BLaER1 (cell line): ENCODE results near the gene ITPRIPL2.
A peak's percentile ranks its signal among the peaks of the same experiment; 100 is the strongest.

Source experiments
- H3K27ac ChIP-seq: shearing (Covaris generic); formaldehyde crosslinking; 2 replicates; pipeline ENCODE4 v1.8.1; 2022
- H3K27me3 ChIP-seq: shearing (Covaris generic); formaldehyde crosslinking; 2 replicates; pipeline ENCODE4 v1.8.1; 2022
- H3K36me3 ChIP-seq: shearing (Covaris generic); formaldehyde crosslinking; 2 replicates; pipeline ENCODE4 v1.8.1; 2022
- H3K4me1 ChIP-seq: shearing (Covaris generic); formaldehyde crosslinking; 2 replicates; pipeline ENCODE4 v1.8.1; 2022
- H3K4me2 ChIP-seq: shearing (Covaris generic); formaldehyde crosslinking; 2 replicates; pipeline ENCODE4 v1.8.1; 2022
- H3K4me3 ChIP-seq: shearing (Covaris generic); formaldehyde crosslinking; 2 replicates; pipeline ENCODE4 v1.8.1; 2022
- H3K9ac ChIP-seq: shearing (Covaris generic); formaldehyde crosslinking; 2 replicates; pipeline ENCODE4 v1.8.1; 2022
- H3K9me3 ChIP-seq: shearing (Covaris generic); formaldehyde crosslinking; 2 replicates; pipeline ENCODE4 v1.8.1; 2022
- H4K20me1 ChIP-seq: shearing (Covaris generic); formaldehyde crosslinking; 2 replicates; pipeline ENCODE4 v1.8.1; 2022
- Cebpa-rat ChIP-seq: shearing (Covaris generic); IDR thresholded peaks from 2 replicates; pipeline ENCODE4 v1.8.1; 2022

Gene ITPRIPL2

DNA sequence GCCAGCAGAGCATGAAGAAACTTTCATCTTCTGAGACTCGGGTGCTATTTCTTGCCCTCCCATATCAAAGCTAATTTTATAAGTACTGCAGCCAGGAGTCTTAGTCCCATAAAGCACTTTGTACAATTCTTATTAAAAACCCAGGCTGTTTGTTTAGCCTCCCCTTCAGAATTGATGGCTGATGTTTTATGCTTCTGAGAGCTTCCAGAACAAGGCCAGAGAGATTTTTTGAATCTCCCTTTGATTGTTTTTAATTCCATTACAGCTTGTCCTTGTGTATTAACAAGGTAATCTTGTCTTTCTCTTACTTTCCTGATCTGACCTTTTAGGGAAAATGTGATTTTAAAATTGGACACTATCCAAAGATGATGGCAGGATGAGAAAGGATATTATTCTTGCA lies 30.1 kb upstream of the ITPRIPL2 start:
- H3K27ac ChIP-seq: no peak overlapping the region
- no peak for TF ChIP-seq Cebpa-rat
- H3K4me3 ChIP-seq: no peak overlapping the region
- peaks cover 9% of the 10 kb centered on the region; the same call in 1 of the 2 replicates for H3K9me3 ChIP-seq
- H4K20me1 ChIP-seq: no peaks in the 10 kb centered on the region
- peaks cover 21% of the 10 kb centered on the region for H3K36me3 ChIP-seq
- peak overlapping the region; percentile 39 for H3K4me2 ChIP-seq
- H3K9ac ChIP-seq: no peak overlapping the region
- peaks cover 6% of the 10 kb centered on the region; the same call in 1 of the 2 replicates for H3K27me3 ChIP-seq
- peaks cover 28% of the 10 kb centered on the region for H3K4me1 ChIP-seq

DNA sequence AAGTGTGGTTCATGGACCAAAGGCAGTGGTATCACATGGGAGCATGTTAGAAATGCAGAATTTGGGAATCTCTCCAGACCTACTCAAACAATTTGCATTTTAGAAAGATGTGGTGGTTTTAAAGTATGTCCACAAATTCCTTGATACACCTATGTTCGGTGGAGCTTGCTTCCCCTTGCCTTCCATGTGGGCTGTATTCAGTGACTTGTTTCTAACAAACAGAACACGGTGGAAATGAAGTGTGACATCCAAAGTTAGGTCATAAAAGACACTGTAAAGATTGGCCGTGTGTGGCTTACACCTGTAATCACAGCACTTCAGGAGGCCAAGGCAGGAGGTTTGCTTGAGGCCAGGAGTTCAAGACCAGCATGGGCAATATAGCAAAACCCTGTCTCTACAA lies 29.6 kb upstream of the ITPRIPL2 start:
- H3K27me3 ChIP-seq: peaks cover 6% of the 10 kb centered on the region; the same call in 1 of the 2 replicates
- no peak overlapping the region for H3K4me3 ChIP-seq
- TF ChIP-seq Cebpa-rat: no peak
- peak overlapping the region; percentile 39 for H3K4me2 ChIP-seq
- H4K20me1 ChIP-seq: no peaks in the 10 kb centered on the region
- H3K9me3 ChIP-seq: peaks cover 9% of the 10 kb centered on the region; the same call in 1 of the 2 replicates
- no peak overlapping the region for H3K9ac ChIP-seq
- peaks cover 17% of the 10 kb centered on the region for H3K36me3 ChIP-seq
- no peak overlapping the region for H3K27ac ChIP-seq
- H3K4me1 ChIP-seq: peaks cover 28% of the 10 kb centered on the region

DNA sequence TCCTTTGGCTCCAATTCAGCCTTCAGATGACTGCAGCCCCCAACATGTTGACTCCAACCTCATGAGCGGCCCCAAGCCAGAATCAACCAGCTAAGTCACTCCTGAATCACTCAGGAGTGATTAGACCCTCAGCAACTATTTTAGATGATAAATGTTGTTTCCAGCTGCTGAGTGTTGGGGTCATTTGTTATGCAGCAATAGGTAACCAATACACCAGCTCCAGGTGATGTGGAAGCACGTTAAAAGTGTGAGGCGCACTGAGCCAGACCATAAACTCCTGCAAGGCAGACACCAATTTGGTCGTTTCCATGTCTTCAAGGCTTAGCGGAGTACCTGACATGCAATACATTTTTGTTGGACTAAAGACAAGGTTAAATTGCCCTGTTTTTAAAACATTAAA lies 28.9 kb upstream of the ITPRIPL2 start:
- no peak for TF ChIP-seq Cebpa-rat
- no peak overlapping the region for H3K9ac ChIP-seq
- H3K27ac ChIP-seq: no peak overlapping the region
- peaks cover 6% of the 10 kb centered on the region; the same call in 1 of the 2 replicates for H3K27me3 ChIP-seq
- peaks cover 11% of the 10 kb centered on the region for H3K36me3 ChIP-seq
- no peak overlapping the region for H3K4me3 ChIP-seq
- peaks cover 9% of the 10 kb centered on the region; the same call in 1 of the 2 replicates for H3K9me3 ChIP-seq
- H3K4me2 ChIP-seq: no peak overlapping the region
- peaks cover 28% of the 10 kb centered on the region for H3K4me1 ChIP-seq
- H4K20me1 ChIP-seq: no peaks in the 10 kb centered on the region

DNA sequence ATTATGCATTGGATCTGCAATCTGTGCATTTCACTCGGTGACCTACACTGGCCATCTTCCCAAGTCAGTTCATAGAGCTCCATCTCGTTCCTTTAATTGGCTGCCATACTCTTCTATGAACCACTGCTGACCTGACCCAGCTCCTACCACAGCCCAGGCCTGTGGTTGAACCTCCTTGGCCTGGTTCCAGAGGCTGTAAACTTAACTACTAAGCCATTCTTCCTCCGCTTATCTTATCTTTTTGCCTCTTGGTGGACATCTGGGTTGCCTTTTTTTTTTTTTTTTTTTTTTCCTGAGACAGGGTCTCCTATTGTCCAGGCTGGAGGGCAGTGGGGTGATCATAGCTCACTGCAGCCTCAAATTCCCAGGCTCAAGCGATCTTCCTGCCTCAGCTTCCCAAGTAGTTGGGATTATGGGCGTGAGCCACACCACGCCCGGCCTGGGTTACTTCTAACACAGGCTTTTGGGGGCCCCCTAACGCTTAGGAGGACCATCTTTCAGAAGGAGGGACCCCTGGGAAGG lies 28.0 kb upstream of the ITPRIPL2 start:
- no peak overlapping the region for H3K4me3 ChIP-seq
- peak overlapping the region; percentile 19; the same call in 1 of the 2 replicates for H3K9ac ChIP-seq
- H3K27me3 ChIP-seq: peaks cover 6% of the 10 kb centered on the region; the same call in 1 of the 2 replicates
- peaks cover 10% of the 10 kb centered on the region for H3K36me3 ChIP-seq
- no peak overlapping the region for H3K27ac ChIP-seq
- TF ChIP-seq Cebpa-rat: no peak
- no peaks in the 10 kb centered on the region for H4K20me1 ChIP-seq
- H3K4me1 ChIP-seq: peaks cover 28% of the 10 kb centered on the region
- peaks cover 7% of the 10 kb centered on the region for H3K9me3 ChIP-seq
- H3K4me2 ChIP-seq: peak overlapping the region; percentile 84

DNA sequence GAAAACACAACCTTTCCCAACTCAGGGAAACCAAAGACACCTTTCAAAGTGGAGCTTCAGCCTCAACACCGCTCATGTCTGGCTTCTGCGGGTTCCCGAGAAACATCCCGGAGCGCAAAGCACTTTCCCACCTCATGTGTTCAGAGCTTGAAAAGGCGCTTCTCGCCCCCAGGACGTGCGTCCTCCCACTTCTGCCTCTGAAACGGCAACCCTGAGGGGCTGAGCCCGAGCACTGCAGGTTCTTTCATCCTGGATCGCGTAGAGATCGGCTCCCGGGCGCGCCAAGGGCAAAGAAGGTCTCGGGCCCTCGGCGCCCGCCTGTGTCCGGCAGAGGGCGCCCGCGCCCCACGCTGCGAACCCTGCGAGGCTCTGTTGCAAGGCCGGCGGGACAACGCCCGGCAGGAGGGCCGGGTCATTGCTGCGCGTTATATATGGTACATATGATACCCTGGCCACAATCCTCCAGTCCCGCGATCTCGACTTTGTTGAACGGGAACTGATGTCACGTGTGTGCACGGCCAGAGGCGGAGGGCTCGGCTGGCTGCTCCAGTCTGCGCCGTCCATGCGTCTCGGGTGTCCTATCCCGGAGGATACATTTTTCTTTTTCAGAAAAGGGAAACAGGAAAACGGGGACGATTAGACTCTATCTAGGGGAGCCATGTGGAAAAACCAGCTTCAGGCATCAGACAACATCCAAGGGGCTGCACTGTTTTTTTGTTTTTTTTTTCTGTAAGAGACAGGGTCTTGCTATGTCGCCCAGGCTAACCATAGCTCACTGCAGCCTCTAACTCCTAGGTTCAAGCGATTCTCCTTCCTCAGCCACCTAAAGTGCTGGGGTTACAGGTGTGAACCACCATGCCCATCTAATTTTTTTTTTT lies 27.2 kb upstream of the ITPRIPL2 start:
- peak overlapping the region; percentile 44; the same call in 1 of the 2 replicates for H3K4me3 ChIP-seq
- no peak for TF ChIP-seq Cebpa-rat
- H3K36me3 ChIP-seq: peaks cover 1% of the 10 kb centered on the region; the same call in 1 of the 2 replicates
- H3K4me2 ChIP-seq: peak overlapping the region; percentile 84
- H4K20me1 ChIP-seq: no peaks in the 10 kb centered on the region
- H3K27me3 ChIP-seq: peaks cover 6% of the 10 kb centered on the region; the same call in 1 of the 2 replicates
- H3K27ac ChIP-seq: no peak overlapping the region
- peaks cover 2% of the 10 kb centered on the region for H3K9me3 ChIP-seq
- H3K4me1 ChIP-seq: peaks cover 28% of the 10 kb centered on the region
- H3K9ac ChIP-seq: peak overlapping the region; percentile 19; the same call in 1 of the 2 replicates

DNA sequence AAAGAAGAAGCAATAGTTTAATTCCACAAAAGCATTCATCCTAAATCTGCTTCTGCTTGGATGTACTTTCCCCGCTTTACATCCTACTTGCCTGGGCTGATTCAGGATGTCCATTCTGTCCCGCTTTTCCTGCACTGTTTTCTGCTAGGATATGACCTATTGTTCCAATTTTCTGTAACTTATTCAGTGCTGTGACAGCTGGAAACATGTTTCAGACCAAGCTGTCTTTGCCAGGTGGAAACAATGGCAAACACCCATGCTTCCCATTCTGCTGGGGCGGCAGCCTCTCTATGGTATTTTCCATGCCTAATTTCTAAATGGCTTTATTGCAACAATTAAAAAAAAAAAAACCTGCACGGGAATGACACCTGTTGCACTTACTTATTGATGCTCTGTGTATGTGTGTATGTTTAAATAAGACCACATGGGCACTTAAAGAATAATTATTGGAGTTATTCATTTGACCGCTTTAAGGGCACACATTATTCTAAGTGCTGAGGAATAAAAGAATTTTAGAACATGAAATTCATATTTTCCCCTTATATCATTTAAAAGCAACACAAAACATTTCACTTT lies 25.3 kb upstream of the ITPRIPL2 start:
- no peak overlapping the region for H3K4me3 ChIP-seq
- H3K36me3 ChIP-seq: no peaks in the 10 kb centered on the region
- peaks cover 24% of the 10 kb centered on the region for H3K4me1 ChIP-seq
- TF ChIP-seq Cebpa-rat: no peak
- no peaks in the 10 kb centered on the region for H4K20me1 ChIP-seq
- H3K27me3 ChIP-seq: peaks cover 6% of the 10 kb centered on the region; the same call in 1 of the 2 replicates
- no peak overlapping the region for H3K4me2 ChIP-seq
- H3K9me3 ChIP-seq: peaks cover 6% of the 10 kb centered on the region
- H3K27ac ChIP-seq: no peak overlapping the region
- H3K9ac ChIP-seq: no peak overlapping the region

DNA sequence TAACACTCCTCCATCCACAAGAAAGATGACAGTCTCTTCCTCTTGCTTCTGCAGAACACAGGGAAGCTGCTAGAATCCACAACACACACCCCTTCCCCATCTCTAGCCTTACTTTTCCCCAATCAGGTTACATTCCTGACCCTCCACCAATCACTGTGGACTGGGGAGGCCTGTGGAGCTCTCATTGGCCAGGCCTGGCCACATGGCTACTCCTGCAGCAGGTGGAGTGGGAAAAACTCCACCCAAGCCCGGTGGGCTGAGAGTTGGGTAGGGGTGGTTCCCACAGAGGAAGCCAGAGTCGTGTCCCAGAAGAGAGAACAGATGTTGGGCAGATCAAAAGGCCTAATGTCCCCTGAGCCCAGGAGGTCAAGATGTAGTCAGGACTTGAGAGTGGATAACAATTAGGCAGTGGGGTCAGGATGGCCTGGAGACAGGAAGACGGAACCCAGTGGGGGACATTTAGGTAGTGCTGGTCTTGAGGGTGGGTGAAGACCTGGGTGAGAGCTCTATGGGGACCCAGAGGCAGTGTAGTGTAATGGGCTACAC lies 24.3 kb upstream of the ITPRIPL2 start:
- Histone ChIP-seq H3K27me3 (peaks cover 6% of the 10 kb centered on the region; the same call in 1 of the 2 replicates), H3K9ac (no peak overlapping the region), H3K9me3 (peaks cover 6% of the 10 kb centered on the region), H3K4me3 (no peak overlapping the region), H3K36me3 (no peaks in the 10 kb centered on the region), H3K4me1 (peaks cover 13% of the 10 kb centered on the region), H3K4me2 (no peak overlapping the region), H4K20me1 (no peaks in the 10 kb centered on the region), H3K27ac (no peak overlapping the region)
- TF ChIP-seq Cebpa-rat: no peak

DNA sequence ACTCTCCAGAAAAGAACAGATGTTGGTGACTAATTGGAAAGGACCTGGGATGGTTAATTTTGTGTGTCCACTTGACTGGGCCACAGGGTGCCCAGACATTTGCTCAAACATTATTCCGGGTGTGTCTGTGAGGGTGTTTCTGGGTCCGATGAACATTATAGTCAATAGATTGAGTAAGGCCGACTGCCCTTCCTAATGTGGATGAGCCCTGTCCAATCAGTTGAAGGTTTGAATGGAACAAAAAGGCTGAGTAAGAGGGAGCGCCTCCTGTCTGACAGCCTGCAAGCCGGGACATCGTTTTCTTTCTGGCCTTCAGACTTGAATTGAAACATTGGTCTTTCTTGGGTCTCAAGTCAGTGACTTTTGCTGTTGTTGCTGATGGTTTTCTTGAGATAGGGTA lies 22.8 kb upstream of the ITPRIPL2 start:
- TF ChIP-seq Cebpa-rat: no peak
- H3K27ac ChIP-seq: no peak overlapping the region
- H3K9ac ChIP-seq: no peak overlapping the region
- no peaks in the 10 kb centered on the region for H3K36me3 ChIP-seq
- H3K4me3 ChIP-seq: no peak overlapping the region
- H3K4me2 ChIP-seq: no peak overlapping the region
- H3K4me1 ChIP-seq: peaks cover 5% of the 10 kb centered on the region
- peaks cover 4% of the 10 kb centered on the region; the same call in 1 of the 2 replicates for H3K27me3 ChIP-seq
- no peaks in the 10 kb centered on the region for H4K20me1 ChIP-seq
- peaks cover 6% of the 10 kb centered on the region for H3K9me3 ChIP-seq

DNA sequence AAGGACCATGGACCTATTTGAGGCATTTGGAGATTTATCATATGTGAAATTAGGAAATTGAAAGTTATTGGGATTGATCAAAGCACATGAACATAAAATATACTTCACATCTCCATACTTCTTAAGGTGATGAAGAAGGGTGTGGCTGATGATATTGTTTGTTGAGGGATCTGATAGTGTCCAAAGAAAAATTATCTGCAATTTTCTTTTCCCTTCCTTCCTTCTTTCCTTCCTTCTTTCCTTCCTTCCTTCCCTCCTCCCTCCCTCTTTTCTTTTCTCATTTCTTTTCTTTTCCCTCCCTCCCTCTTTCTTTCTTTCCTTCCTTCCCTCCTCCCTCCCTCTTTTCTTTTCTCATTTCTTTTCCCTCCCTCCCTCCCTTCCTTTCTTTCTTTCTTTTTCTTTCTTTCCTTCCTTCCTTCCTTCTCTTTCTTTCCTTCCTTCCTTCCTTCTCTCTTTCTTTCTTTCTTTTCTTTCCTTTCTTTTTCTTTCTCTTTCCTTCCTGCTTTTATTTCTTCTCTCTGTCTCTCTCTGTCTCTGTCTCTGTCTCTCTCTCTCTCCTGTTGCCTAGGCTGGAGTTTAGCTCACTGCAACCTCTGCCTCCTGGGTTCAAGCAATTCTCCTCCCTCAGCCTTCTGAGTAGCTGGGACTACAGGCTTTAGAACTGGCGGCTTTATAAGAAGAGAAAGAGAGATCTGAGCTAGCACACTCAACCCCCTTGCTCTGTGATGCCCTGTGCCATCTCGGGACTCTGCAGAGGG lies 20.9 kb upstream of the ITPRIPL2 start:
- H3K4me2 ChIP-seq: no peak overlapping the region
- no peaks in the 10 kb centered on the region for H4K20me1 ChIP-seq
- H3K4me3 ChIP-seq: no peak overlapping the region
- H3K9ac ChIP-seq: no peak overlapping the region
- H3K36me3 ChIP-seq: no peaks in the 10 kb centered on the region
- no peak for TF ChIP-seq Cebpa-rat
- H3K9me3 ChIP-seq: peaks cover 6% of the 10 kb centered on the region
- H3K27me3 ChIP-seq: no peaks in the 10 kb centered on the region
- no peaks in the 10 kb centered on the region for H3K4me1 ChIP-seq
- no peak overlapping the region for H3K27ac ChIP-seq
